ENCODE measurements around the gene NPIPA8.
"Not testable (repeated sequence)": the region's sequence is repeated elsewhere in the genome, so short reads cannot be mapped to it uniquely, and the experiment has no call there.

NPIPA8 gene

DNA sequence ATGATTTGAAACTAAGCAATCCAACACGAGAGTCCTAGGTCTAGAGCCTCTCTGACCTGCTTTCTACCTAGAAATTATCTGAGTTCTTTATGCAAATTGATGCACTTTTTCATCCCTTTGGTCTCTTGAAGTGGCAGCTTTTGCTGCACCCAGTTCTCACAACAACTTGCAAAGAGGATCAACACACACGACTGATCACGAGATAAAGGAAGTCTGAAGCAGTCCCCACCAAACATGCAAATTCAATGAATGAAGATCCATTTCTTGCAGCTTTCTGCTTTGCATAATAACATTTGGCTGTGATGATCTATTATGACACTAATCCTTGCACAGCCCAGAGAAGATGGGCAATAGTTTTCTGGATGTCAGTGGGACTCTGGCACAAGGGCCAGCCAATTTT, 56.2 kb downstream of the NPIPA8 start:
- DNase-seq (ENCODE audit: low read depth, low spot score), result not testable (repeated sequence)

DNA sequence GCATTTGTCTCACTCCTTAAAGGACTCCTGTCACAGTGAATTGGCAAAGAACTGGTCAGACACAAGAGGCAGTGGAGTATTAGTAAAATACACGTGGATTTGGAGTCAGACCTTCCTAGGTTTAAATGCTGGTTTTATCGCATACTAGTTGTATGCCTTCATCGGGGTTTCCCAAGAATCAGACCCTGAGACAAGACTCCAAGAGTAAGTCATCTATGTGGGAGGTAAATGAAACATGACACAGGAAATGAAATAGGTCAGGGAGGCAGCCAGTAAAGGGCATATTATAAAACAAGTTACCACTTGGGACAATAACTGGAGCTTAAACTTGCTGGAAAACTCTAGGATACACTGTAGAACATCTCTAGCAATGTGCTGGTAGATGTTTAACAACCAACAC, 59.8 kb downstream of the NPIPA8 start:
- not testable (repeated sequence) for DNase-seq (ENCODE audit: low read depth, low spot score)

- DNase-seq (ENCODE audit: low read depth, low spot score), result not testable (repeated sequence)
These were observed 66.4 kb downstream of the NPIPA8 start for GRCh38 chr16:18270171-18270570.
